ENCODE results near the gene JMJD6.
"Not testable (repeated sequence)": the region's sequence is repeated elsewhere in the genome, so short reads cannot be mapped to it uniquely, and the experiment has no call there.

Gene JMJD6

GRCh38 chr17:76742958-76743357, 16.6 kb upstream of the JMJD6 start:
- Histone ChIP-seq H3K4me1 (ENCODE audit: insufficient read depth, low read length) (peaks cover 6% of the 10 kb centered on the region), H3K9me3 (ENCODE audit: control insufficient read depth, insufficient read depth, low read length) (no peaks in the 10 kb centered on the region), H3K9ac (ENCODE audit: low read depth, low read length) (no peak overlapping the region), H3K36me3 (ENCODE audit: insufficient read depth, low read length) (peaks cover 14% of the 10 kb centered on the region)

GRCh38 chr17:76740329-76741118, 14.1 kb upstream of the JMJD6 start:
- H3K4me1 ChIP-seq (ENCODE audit: insufficient read depth, low read length) = peaks cover 7% of the 10 kb centered on the region
- no peak overlapping the region for H3K9ac ChIP-seq (ENCODE audit: low read depth, low read length)
- H3K36me3 ChIP-seq (ENCODE audit: insufficient read depth, low read length) = peaks cover 20% of the 10 kb centered on the region
- H3K9me3 ChIP-seq (ENCODE audit: control insufficient read depth, insufficient read depth, low read length) = no peaks in the 10 kb centered on the region

- not testable (repeated sequence) for H3K9ac ChIP-seq (ENCODE audit: low read depth, low read length); H3K9me3 ChIP-seq (ENCODE audit: control insufficient read depth, insufficient read depth, low read length)
- Histone ChIP-seq H3K36me3 (ENCODE audit: insufficient read depth, low read length) (peaks cover 20% of the 10 kb centered on the region), H3K4me1 (ENCODE audit: insufficient read depth, low read length) (peaks cover 15% of the 10 kb centered on the region)
Observed at GRCh38 chr17:76739568-76740115, 13.2 kb upstream of the JMJD6 start.

GRCh38 chr17:76738468-76738850, 12.1 kb upstream of the JMJD6 start:
- Histone ChIP-seq H3K36me3 (ENCODE audit: insufficient read depth, low read length) (peaks cover 27% of the 10 kb centered on the region), H3K9me3 (ENCODE audit: control insufficient read depth, insufficient read depth, low read length) (no peaks in the 10 kb centered on the region), H3K9ac (ENCODE audit: low read depth, low read length) (peak overlapping the region; percentile 98), H3K4me1 (ENCODE audit: insufficient read depth, low read length) (peaks cover 18% of the 10 kb centered on the region)

GRCh38 chr17:76737676-76738467, 11.5 kb upstream of the JMJD6 start, which contains the start of gene MFSD11:
Gene MFSD11, plus strand, starts transcription at chr17:76738119. Its CDS starts 234 bp downstream, at chr17:76738353.
- H3K36me3 ChIP-seq (ENCODE audit: insufficient read depth, low read length) = peaks cover 33% of the 10 kb centered on the region
- peaks cover 18% of the 10 kb centered on the region for H3K4me1 ChIP-seq (ENCODE audit: insufficient read depth, low read length)
- peak within 1 kb of the TSS; percentile 98 for H3K9ac ChIP-seq (ENCODE audit: low read depth, low read length)
- H3K9me3 ChIP-seq (ENCODE audit: control insufficient read depth, insufficient read depth, low read length) = no peaks in the 10 kb centered on the region

GRCh38 chr17:76737082-76737675, 10.8 kb upstream of the JMJD6 start, which contains the start of gene SRSF2:
Gene SRSF2, minus strand, starts transcription at chr17:76737331. Its CDS starts 171 bp downstream, at chr17:76737160.
- no peaks in the 10 kb centered on the region for H3K9me3 ChIP-seq (ENCODE audit: control insufficient read depth, insufficient read depth, low read length)
- H3K36me3 ChIP-seq (ENCODE audit: insufficient read depth, low read length) = peaks cover 34% of the 10 kb centered on the region
- H3K9ac ChIP-seq (ENCODE audit: low read depth, low read length) = peak within 1 kb of the TSS; percentile 98
- peaks cover 18% of the 10 kb centered on the region for H3K4me1 ChIP-seq (ENCODE audit: insufficient read depth, low read length)

GRCh38 chr17:76736349-76737081, 10.1 kb upstream of the JMJD6 start:
- Histone ChIP-seq H3K4me1 (ENCODE audit: insufficient read depth, low read length) (peaks cover 18% of the 10 kb centered on the region), H3K36me3 (ENCODE audit: insufficient read depth, low read length) (peaks cover 34% of the 10 kb centered on the region), H3K9me3 (ENCODE audit: control insufficient read depth, insufficient read depth, low read length) (no peaks in the 10 kb centered on the region)

GRCh38 chr17:76735586-76736348, 9.4 kb upstream of the JMJD6 start:
- Histone ChIP-seq H3K36me3 (ENCODE audit: insufficient read depth, low read length) (peaks cover 38% of the 10 kb centered on the region), H3K9ac (ENCODE audit: low read depth, low read length) (peak overlapping the region; percentile 92)

More at GRCh38 chr17:76736349-76737081, 10.1 kb upstream of the JMJD6 start:
- H3K9ac ChIP-seq (ENCODE audit: low read depth, low read length) = peak overlapping the region; percentile 92

GRCh38 chr17:76735006-76735405, 8.6 kb upstream of the JMJD6 start:
- Histone ChIP-seq H3K4me1 (ENCODE audit: insufficient read depth, low read length) (peaks cover 18% of the 10 kb centered on the region), H3K9ac (ENCODE audit: low read depth, low read length) (peak overlapping the region; percentile 92), H3K36me3 (ENCODE audit: insufficient read depth, low read length) (peaks cover 38% of the 10 kb centered on the region), H3K9me3 (ENCODE audit: control insufficient read depth, insufficient read depth, low read length) (no peaks in the 10 kb centered on the region)

More at GRCh38 chr17:76735586-76736348, 9.4 kb upstream of the JMJD6 start:
- H3K9me3 ChIP-seq (ENCODE audit: control insufficient read depth, insufficient read depth, low read length) = no peaks in the 10 kb centered on the region
- peaks cover 18% of the 10 kb centered on the region for H3K4me1 ChIP-seq (ENCODE audit: insufficient read depth, low read length)

- H3K9ac ChIP-seq (ENCODE audit: low read depth, low read length) = peak overlapping the region; percentile 92
- peaks cover 38% of the 10 kb centered on the region for H3K36me3 ChIP-seq (ENCODE audit: insufficient read depth, low read length)
- peaks cover 18% of the 10 kb centered on the region for H3K4me1 ChIP-seq (ENCODE audit: insufficient read depth, low read length)
- H3K9me3 ChIP-seq (ENCODE audit: control insufficient read depth, insufficient read depth, low read length) = no peaks in the 10 kb centered on the region
Observed at GRCh38 chr17:76734080-76734840, 7.9 kb upstream of the JMJD6 start.

- Histone ChIP-seq H3K9ac (ENCODE audit: low read depth, low read length) (no peak overlapping the region), H3K9me3 (ENCODE audit: control insufficient read depth, insufficient read depth, low read length) (no peaks in the 10 kb centered on the region), H3K4me1 (ENCODE audit: insufficient read depth, low read length) (peaks cover 14% of the 10 kb centered on the region), H3K36me3 (ENCODE audit: insufficient read depth, low read length) (peaks cover 38% of the 10 kb centered on the region)
Observed at GRCh38 chr17:76733618-76733957, 7.2 kb upstream of the JMJD6 start.

GRCh38 chr17:76732734-76733617, 6.6 kb upstream of the JMJD6 start:
- H3K4me1 ChIP-seq (ENCODE audit: insufficient read depth, low read length) = peaks cover 12% of the 10 kb centered on the region
- H3K9ac ChIP-seq (ENCODE audit: low read depth, low read length) = no peak overlapping the region
- H3K36me3 ChIP-seq (ENCODE audit: insufficient read depth, low read length) = peaks cover 38% of the 10 kb centered on the region

More at GRCh38 chr17:76732734-76733617, 6.6 kb upstream of the JMJD6 start:
- H3K9me3 ChIP-seq (ENCODE audit: control insufficient read depth, insufficient read depth, low read length) = no peaks in the 10 kb centered on the region

Data from ES-I3 (cell line).